Activated CD4-positive, alpha-beta T cell treated with anti-CD3 and anti-CD28 coated beads, Interleukin-2, amount 50 U/mL, for 48 hours (primary cell): ENCODE data around the gene ARHGAP8.
"Not testable (repeated sequence)": the region's sequence is repeated elsewhere in the genome, so short reads cannot be mapped to it uniquely, and the experiment has no call there.

ENCODE experiments used
- DNase-seq, 2 experiments: peaks; one replicate each; pipeline ENCODE4 v3.0.0-alpha.2; 2020

Gene ARHGAP8

DNA sequence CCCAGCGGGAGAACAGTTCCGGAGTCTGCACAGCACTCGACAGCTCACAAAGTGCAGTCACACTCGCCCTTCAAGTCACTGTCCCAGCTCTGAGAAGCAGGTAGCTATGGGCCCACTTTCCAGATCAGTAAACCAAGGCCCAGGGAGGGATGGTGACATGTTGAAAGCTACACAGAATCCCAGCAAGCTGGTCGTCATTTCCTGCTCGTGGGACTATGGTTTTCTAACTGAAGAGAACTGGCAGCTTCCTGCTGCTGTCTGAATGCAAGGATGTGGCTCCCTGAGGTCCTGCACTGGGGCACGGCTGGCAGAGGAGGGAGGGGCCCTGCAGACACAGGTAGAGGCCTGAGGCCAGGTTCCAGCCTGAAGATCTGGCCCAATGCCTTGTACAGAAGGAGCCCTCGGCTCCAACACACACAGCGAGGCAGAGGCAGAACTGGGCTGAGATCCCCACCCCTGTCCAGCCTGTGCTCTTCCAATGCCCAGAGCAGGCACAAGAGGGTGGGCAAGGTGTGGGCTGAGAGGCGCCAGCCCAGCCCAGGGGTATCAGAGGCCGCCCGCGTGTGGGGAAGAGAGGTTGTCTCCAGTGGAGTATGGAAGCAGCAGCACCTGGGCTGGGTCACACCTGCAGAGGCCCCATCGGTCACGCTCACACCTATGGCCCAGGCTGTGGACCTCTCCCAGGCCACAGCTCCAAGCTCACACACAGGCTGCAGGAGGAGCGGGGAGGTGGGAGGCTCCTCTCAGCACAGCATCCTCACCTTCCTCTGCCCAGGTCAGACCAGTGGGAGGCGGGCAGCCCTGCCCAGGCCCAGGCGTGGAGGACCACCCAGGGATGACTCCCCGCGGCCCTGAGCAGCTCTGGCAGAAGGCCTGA, 138.3 kb downstream of the ARHGAP8 start:
- no peak for DNase-seq

DNA sequence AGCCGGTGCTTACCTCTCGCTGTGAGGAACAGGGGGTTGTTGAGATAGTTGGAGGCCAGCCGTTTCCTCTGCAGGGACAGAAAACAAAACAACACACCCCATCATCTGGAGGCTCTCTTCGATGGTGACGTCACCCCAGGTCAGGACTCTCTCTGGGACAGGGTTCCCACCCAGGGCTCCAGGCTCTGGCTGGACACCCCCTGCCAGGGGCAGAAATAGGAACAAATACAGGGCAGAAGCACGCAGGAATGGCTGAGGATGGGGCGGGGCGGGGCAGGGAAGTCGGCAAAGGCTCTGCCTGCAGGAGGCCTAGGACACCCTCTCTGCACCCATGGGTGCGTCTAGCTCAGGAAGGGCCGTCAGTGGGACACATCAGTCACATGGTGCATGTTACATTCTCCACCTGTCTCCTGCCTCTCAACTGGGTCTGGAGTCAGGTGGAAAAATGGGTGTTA, 138.9 kb downstream of the ARHGAP8 start:
- no peak for DNase-seq

DNA sequence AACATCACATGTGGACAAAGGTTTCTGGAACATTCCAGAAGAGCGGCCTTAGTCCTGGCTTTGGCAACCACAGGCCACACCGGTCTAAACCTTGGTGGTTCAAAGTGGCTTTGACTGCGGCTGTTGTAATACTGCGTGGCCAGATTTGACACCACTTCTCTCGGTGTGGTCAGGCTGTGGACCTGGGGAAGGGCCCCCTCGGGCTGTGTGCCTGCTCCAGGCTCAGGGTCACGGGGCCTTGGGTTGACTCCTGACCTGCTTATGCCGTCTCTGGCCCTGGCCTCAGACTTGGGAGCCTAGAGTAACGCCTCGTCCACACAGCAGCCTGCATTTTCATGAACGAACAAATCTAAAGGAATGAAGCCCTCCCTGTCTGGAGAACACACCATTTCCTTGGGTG, 139.4 kb downstream of the ARHGAP8 start:
- DNase-seq = no peak

DNA sequence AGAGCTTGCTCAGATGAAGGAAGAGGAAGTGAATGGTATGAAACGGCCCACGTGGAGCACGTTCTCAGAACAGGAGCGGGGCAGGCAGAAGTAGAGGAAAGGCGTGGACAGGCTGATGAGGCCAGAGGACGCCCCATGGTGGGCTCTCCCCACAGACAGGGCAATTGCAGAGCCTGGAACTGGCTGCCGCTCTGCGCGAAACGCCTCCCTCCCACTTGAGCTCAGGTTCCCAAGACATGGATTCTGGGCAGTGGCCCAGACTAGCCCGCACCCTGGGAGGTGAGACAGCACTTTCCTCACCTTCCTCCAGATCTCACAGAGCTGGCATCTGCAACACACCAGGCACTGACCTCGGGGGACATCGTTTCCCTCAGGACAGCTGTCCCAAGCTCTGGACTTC, 139.9 kb downstream of the ARHGAP8 start:
- no peak for DNase-seq

DNA sequence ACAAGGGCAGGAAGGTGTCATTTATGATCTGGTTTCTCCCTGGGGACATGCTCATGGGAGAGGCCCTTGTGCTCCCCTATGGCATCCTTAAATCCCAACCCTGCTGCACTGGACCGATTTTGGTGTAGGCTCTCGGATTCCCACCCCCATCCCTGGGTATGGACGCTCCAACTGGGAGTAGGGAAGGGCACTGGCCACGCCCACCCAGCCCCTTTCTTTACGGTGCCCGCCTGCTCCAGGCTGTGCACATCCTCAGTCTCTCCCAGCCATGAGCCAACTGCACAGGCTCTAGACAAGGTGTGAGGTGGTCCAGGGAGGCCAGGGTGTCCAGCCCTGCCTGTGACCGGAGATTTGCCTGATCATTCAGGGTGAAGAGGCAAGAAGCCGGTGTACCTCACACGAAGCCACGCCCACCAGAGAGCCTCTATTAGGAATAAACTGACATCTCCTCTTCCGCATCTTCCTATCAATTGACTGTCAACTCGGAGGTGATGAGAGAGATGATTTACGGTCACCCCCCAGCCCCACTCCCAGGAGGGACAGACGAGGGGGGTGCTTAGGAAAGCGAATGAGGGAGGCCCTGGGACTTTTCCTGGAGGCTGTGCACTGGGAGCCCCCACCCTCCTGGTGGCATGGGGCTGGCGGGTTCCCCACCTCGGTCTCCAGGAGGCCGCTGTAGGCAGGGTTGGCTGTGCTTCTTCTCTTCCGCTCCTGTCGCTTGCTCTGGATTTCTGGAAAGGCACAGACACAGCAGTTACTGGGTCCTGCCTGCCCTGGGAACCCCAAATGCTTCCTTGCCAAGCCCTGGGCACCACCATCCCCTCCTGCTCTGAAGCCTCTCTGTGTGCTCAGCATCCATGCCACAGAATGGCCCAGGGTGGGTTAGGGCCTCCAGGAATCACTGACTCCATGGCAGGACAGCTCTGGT, 140.7 kb downstream of the ARHGAP8 start:
- no peak for DNase-seq

DNA sequence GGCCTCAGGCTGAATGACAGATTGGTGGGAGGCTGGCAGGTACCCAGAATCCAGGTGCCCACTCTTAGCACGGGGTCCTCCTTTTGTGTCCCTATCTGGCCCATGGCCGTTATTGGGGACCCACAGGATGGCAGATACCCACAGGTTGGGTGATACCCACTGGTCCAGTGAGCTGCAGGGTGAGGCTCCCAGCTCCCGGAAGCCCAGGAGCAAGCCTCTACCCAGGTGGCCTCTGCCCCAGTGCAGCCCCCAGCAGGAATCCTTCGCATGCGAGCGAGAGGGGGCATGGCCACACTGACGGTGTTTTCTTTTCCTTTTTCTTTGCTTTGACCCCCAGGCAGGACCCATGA, 141.3 kb downstream of the ARHGAP8 start:
- no peak for DNase-seq

DNA sequence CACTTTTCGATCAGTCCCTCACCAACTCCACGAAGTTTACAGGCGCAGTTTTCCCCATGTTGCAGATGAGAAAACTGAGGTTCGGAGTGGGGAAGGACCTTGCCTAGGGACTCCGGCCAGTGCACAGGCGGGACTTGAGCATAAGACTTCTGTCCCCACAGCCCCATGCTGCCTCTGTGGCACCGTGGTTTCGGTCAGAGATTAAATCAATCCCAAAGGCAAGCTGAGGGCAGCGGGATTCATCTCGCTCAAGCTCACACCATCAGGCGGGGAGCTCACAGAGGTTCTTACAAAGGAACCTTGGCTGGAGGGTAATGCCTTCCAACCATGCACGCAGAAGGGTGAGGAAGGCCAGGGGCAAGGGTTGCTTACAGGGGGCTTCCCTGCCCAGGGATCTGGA, 141.9 kb downstream of the ARHGAP8 start:
- no peak for DNase-seq

DNA sequence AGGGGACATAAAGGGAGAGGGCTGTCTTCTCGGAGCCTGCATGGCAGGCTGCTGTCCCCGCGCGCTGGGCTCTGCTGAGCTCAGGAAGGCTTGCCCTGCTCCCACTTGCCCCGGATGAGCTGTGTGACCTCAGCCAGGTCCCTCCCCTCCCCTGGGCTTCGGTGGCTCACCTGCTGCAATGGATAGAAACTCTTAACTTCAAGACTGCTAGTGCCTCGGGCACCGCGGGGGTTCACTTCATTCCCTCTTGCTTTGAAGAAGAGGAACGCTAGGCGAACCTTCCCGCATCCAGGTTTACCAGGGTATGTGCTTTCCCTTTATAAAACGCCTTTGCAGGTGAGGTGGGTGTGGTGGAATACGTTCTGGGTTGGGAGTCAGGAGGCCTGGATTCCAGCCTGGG, 142.4 kb downstream of the ARHGAP8 start:
- no peak for DNase-seq

DNA sequence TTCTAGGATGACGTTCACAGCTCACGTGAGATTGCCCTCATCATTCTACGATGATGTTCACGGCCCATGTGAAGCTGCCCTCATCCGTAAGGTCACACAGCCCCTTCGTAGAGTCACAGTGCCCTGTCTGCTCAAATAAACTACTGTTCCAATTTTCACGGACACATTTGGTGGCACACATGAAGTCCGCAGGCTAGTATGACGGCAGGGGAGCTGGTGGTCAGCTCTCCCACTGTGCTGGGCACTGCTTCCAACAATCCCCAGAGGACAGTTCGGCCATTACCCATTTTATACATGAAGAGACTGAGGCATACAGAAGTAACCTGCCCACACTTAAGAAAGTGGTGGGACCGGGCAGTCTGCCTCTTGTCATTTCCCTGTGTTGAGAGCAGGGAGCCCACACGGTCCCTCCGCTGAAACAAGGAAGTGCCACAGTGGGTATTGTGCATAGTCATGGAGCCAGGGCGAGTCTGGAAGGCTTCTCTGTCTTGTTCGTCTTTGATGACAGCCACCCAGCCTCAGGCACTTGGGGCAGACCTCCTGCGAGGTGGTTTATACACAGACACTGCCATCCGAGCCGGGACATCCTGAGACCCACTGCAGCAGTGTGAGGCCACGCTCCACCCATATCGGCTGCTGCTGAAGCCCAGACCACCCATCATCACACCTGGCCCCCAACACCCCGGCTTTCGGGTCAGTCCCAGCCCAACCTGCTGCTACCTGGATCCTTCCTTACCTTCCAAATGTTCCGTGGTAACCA, 143.1 kb downstream of the ARHGAP8 start:
- no peak for DNase-seq

DNA sequence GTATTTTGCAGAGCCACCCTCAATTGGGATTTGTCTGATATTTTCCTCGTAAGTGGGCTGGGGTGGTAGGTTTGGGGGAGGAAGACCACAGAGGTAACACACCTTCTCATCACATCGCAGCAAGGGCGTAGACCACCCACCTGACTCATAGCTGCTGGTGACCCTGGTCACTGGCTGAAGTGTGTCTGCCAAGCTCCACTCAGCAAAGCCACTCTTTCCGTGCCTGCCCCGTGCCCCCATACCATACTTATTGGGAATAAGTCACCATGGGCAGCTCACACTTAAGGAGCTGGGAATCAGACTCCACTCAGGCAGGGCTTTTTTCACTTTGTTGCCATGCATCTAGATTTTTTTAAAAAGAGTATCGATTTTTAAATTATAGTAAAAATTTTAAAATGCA, 145.9 kb downstream of the ARHGAP8 start:
- no peak for DNase-seq

DNA sequence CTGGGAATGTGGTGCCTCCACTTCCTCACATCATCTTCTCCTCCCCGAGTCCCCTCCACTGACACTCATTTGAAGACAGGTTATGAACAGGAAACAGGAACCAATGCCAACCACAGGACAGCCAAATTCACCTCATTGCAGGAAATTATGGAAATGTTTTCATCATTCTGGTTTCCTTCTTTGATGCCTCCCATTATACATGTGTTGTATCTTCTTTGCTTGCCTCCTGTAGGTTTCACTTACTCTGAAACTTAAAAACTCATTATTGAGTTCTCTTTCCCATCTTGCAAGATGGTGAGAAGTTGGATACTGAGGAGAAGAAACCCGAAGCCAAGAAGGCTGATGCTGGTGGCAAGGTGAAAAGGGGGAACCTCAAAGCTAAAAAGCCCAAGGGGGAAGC, 148.9 kb downstream of the ARHGAP8 start:
- no peak for DNase-seq

DNA sequence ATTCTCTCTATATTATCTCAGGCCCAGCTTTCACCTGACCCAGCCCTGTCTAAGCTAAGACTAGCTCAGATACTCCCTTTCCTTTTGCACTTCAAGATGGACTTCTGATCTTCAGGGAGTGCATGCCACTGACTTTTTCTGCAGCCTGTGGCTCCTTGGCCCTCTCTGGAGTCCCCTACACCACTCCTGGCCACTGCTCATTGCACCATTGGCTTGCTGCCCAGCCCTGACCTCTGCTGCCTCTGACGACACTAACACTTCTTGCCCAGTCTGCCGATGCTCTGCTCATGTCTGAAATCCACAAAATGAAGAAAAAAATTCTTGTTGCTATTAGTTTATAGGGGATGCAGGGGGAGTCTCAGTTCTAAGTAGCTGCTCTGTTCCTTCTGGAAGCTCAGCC, 150.8 kb downstream of the ARHGAP8 start:
- not testable (repeated sequence) for DNase-seq

DNA sequence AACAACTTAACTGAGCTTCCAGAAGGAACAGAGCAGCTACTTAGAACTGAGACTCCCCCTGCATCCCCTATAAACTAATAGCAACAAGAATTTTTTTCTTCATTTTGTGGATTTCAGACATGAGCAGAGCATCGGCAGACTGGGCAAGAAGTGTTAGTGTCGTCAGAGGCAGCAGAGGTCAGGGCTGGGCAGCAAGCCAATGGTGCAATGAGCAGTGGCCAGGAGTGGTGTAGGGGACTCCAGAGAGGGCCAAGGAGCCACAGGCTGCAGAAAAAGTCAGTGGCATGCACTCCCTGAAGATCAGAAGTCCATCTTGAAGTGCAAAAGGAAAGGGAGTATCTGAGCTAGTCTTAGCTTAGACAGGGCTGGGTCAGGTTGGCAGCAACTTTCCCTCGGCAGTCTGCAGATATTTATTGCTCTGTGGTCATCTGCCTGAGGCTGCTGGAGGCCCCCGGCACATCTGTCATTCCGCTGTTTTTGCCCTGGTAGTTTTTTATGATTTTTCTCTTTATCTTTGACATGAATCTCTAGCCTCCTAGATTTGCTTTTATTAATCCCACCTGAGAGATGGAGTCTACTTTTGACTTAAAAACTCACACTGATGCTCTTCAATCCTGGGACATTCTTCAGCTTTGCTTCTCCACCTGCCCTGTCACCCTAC, 152.2 kb downstream of the ARHGAP8 start:
- DNase-seq = not testable (repeated sequence)

DNA sequence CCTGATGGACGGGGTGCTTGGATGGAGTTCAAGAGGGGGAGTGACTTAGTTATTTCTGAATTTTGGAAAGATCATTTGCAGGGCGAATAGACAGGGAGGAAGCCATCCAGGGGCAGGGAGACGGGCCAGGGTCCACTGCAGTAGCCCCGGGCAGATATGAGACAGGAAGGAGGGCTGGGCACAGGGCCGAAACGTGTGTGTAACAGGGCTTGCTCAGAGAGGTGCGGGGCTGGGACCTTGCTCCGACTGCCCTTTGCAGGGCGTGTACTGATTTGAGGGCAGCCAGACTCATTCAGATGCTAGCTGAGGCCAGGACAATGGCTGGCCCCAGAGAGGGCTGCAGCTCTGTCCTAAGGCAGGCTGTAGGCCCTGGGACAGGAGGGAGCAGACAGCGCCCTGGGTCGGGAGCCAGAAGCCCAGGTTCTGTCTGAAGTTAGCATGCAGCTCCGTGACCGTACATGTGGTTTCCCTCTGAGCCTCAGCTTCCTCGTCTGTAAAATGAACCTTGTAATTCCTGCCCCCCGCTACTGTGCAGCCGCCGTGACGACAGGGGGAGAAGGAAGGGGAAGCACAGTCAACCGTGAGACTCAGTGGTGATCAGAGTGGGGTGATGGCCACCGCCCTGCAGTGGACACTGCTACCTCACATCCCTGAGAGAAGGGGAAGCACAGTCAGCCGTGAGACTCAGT, 154.0 kb downstream of the ARHGAP8 start:
- no peak for DNase-seq

DNA sequence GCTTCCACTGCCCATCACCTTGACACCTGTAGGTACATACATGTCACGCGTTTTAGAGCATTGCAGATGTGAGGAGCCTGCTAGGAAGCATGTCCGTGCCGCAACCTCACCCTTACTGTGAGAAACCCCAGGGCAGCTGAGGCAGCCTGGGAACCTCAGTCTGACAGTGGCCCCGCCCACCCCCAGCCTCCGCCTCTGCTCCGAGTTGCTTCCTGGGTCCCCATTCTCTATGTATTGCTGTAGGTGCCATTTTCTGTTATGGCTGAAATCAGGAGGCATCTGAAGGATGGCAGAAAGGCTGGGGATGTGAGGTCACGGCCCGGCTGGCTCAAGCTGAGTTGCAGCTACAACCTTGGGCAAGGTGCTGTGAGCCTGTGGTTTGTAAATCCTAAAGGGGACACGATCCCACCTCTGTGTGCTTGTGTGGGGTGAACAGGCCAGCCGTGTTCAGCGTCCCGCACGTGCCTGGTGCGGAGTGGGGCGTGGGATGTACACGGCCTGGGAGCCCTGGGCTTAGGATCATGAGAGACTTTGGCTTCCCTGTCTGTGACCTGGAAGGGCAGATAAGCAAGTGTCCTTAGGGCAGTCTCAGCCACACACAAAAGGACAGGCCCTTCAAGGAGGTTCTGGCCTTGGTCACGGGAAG, 154.7 kb downstream of the ARHGAP8 start:
- DNase-seq = no peak

DNA sequence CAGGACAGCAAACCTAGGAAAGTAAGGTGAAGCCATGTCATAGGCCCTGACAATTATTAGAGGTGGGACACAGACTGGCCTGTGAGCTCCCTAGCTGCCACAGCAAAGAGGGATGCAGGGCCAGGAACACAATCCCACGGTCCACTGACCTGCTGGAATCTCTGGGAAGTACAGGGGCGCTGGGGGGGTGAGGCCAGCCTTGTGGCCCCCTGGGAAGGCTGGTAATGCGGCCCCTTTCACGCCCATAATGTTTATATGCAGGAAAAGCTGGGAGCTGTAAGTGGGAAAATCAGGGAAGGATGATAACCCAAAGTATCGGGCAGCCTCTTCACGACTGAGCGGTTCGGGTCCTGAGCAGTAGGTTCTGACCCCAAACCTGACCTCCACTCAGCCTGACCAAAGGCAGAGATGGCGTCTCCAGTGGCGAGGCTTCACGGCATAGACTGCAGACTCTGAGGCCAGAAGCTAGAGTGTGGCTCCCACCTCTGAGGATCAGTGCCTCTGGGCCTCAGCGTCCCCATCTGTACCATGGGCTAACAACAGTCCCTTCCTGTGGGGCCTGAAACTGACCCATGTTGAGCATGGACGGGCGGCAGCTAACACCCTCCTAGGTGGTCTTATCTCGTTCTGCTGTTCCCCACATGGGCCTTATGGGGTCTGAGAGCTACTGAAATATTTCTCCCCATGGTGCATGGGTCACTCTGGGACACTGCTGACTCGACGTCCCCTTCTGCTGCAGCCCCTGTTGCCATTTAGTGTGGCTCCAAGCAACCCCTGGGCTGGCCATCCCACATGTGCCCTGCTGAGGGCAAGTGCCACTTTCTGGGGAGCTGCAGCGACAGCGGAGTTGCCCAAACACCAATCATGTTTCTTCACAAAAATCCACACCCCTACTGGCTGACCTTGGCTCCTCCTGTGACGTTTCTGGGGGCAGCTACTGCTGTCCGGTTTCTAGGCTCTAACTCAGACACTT, 155.7 kb downstream of the ARHGAP8 start:
- DNase-seq = no peak

DNA sequence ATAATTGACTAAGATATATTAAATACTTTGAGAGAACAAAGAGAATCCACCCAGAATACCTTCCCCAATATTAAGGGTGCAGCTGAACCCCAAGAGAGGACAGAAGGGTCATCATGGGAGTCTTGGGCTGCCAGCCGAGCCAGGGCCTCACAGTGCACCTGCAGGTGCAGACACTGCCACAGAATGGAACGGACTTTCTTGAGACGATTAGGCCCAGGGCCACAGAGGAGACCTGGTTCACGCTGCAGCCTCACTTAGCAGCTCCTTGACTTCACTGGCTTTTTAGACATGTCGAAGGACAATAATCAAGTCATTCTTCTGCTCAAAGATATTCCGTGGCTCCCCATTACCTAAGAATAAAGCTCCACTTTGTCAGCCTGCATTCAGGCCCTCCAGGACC, 156.9 kb downstream of the ARHGAP8 start:
- no peak for DNase-seq
